ENCODE results near the gene PDPK1.

DNA sequence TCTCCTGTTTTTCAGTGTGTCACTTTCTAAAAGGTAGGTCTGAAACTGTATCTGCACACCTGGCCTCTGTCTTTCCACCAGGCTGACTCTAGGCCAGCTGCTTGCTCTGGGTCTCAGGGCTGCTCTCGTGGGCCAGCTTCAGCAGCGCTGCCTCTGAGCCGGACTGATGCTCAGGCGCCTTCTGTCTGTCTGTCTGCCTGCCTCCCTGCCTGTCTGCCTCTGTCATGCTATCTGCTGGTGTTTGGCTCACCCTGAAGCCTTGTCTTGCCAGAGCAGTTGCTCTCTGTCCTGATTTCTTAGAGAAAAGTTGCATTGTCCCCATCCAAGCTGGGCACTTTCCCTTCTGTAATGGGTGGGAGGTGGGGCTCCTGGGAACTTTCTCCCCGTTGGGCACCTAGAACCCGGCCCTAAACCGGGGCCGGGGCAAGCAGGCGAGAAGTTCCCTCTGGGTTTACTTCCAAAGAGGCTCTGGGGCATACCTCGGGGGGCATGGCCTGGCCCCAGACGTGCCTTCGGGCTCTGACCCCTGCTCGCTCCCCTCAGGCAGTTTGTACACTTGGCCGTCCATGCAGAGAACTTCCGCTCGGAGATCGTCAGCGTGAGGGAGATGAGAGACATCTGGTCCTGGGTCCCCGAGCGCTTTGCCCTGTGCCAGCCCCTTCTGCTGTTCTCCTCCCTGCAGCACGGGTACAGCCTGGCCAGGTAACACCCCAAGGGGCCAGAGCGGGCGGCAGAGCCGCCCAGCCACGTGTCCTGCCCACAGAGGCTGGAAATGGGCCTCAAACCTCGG is 39.9 kb upstream of the PDPK1 start:
- TF ChIP-seq, protein P1, sequence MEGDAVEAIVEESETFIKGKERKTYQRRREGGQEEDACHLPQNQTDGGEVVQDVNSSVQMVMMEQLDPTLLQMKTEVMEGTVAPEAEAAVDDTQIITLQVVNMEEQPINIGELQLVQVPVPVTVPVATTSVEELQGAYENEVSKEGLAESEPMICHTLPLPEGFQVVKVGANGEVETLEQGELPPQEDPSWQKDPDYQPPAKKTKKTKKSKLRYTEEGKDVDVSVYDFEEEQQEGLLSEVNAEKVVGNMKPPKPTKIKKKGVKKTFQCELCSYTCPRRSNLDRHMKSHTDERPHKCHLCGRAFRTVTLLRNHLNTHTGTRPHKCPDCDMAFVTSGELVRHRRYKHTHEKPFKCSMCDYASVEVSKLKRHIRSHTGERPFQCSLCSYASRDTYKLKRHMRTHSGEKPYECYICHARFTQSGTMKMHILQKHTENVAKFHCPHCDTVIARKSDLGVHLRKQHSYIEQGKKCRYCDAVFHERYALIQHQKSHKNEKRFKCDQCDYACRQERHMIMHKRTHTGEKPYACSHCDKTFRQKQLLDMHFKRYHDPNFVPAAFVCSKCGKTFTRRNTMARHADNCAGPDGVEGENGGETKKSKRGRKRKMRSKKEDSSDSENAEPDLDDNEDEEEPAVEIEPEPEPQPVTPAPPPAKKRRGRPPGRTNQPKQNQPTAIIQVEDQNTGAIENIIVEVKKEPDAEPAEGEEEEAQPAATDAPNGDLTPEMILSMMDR (IDR thresholded peaks at IDR 0.05; ENCODE audit: low read depth, low read length, poor library complexity, severe bottlenecking) = no peak
- TF ChIP-seq EZH2phosphoT487 (IDR thresholded peaks at IDR 0.05; ENCODE audit: borderline replicate concordance, low read length) = no peak
